VCaP (cell line): ENCODE data around the gene BCAS3.

ENCODE experiments used
- H3K27ac ChIP-seq: fragments of 450-650 bp; 2 replicates; pipeline ENCODE4 v1.5.1; 2017
- TF ChIP-seq, protein P1 (sequence below): fragments of 450-650 bp; conservative IDR thresholded peaks from 2 replicates; pipeline ENCODE4 v1.5.1; 2017; ENCODE audit warnings: mild to moderate bottlenecking, moderate library complexity

The BCAS3 gene

DNA sequence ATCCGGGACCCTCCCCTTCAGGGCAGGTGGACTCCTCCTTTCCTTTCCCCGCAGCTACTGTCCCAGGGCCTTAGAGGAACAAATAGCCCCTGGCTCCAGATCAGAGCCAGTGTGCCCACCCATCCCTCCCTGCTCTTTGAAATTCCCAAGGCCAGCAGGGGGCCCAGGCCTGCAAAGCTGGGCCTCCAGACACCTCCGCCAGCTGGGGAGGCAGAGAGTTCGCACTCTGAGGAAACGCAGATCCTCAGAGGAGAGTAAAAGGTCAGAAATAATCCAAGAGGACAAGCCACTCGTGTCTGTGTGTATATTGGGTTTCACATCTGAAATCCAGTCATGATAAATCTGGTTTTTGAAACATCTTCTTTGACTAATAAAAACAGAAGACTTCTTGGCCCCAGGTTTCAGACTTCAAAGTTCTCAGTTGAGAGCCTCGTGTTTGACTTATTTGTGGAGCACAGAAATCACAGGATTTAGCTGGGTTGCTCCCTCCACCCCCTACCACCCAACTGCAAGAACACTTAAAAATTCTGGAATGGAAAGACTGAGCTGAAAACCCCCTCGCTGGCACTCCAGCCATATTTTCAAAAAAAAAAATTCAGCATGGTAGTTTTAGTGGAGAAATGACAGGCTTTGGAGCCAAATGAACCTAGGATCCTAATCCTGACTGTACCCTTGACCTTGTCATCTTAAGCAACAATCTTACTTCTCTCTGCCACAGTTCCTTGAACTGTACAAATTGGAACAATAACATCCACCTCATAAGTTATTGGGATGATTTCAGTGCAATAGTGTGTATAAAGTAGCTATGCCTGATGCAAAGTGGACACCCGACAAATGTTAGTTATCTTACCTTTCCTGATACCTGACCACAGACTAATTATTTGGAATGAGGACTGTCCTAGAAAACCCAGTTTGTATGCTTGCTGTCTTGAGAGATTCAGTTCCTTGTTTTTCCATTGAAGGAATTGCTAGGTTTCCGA is 677.5 kb downstream of the BCAS3 start:
- TF ChIP-seq, protein P1, sequence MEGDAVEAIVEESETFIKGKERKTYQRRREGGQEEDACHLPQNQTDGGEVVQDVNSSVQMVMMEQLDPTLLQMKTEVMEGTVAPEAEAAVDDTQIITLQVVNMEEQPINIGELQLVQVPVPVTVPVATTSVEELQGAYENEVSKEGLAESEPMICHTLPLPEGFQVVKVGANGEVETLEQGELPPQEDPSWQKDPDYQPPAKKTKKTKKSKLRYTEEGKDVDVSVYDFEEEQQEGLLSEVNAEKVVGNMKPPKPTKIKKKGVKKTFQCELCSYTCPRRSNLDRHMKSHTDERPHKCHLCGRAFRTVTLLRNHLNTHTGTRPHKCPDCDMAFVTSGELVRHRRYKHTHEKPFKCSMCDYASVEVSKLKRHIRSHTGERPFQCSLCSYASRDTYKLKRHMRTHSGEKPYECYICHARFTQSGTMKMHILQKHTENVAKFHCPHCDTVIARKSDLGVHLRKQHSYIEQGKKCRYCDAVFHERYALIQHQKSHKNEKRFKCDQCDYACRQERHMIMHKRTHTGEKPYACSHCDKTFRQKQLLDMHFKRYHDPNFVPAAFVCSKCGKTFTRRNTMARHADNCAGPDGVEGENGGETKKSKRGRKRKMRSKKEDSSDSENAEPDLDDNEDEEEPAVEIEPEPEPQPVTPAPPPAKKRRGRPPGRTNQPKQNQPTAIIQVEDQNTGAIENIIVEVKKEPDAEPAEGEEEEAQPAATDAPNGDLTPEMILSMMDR, result no peak
- H3K27ac ChIP-seq, result peak overlapping the region; percentile 60; the same call in 1 of the 2 replicates

DNA sequence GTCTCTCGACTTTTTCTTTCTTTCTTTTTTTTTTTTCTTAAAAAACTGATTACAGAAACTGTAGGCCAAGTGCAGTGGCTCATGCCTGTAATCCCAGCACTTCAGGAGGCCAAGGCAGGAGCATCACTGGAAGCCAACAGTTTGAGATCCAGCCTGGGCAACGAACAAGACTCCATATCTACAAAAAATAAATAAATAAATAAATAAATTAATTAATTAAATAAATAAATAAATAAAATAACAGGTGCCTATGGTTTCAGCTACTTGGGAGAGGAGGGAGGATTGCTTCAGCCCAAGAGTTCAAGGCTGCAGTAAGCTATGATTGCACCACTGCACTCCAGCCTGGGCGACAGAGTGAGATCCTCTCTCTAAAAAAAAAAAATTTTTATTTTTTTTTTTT is 679.4 kb downstream of the BCAS3 start:
- peak overlapping the region; percentile 60 for H3K27ac ChIP-seq

DNA sequence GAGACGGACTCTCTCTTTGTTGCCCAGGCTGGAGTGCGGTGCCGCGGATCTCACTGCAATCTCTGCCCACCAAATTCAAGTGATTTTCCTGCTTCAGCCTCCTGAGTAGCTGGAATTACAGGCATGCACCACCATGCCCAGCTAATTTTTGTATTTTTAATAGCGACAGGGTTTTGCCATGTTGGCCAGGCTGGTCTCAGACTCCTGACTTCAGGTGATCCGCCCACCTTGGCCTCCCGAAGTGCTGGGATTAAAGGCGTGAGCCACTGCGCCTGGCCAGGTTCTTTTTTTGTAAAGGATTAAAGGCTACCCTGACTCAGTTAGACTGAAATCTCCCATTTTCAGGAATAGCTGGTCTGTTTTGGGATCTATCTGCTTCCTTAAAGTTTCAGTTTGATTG is 681.9 kb downstream of the BCAS3 start:
- peak overlapping the region; percentile 30; the same call in 1 of the 2 replicates for H3K27ac ChIP-seq

DNA sequence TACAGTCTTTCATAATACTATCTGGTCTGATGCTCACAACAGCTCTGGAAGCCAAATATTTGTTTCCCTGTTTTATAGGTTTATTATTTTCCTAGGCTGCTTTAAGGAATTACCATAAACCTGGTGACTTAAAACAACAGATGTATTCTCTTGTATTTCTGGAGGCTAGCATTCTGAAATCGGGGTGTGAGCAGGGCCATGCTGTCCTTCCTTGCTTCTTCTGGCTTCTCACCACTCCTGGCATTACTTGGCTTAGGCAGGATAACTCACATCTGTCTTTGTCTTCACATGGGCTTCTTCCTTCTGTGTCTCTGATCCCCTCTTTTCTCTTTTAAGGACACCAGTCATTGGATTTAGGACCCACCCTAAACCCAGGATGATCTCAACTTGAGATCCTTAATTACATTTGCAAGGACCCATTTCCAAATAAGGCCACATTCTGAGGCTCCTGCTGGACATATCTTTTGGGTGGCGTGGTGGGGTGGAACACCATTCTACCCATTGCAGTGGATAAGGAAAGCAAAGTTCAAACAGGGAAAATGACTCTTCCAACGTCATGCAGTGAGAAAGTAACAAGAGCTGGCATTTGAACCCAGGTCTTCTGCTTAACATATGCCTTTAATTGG is 682.8 kb downstream of the BCAS3 start:
- TF ChIP-seq, protein P1, result no peak
- peak overlapping the region; percentile 30; the same call in 1 of the 2 replicates for H3K27ac ChIP-seq

DNA sequence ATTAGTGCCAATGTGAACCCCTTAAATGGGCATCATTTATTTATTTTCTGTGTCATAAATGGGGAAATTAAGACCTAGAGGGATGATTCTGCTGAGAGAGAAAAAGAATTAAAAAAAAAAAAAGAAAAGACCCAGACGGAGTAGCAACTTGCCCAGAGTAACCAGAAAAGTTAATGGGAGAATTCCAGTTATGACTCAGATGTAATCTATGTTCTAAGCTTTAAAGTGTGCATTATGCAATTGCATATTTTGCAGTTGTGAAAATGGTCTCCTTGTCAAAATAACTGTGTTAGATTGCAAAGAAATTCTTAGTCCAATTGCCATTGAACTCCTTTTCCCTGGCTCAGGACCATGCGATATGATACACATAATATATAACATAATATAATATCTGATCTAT is 683.4 kb downstream of the BCAS3 start:
- no peak overlapping the region for H3K27ac ChIP-seq
- TF ChIP-seq, protein P1, result no peak

DNA sequence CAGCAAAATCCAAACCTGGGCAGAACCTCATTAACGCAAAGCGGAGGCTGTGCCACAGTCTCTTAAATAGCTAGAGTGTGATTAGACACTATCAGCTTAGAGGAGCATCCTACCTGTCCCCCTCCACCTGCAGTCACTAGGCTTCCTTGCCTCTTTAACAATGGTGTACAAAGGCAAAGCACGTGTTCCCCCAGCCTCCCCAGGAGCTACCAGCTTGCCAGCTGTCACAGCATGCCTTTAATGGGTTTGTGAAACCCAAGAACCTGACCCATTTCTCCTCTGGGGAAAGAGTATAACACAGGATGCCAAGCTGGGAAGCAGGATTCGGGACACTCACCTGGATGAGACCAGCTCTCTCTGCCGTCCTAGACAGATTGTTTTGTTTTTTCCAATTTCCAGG is 684.7 kb downstream of the BCAS3 start:
- TF ChIP-seq, protein P1, result no peak
- H3K27ac ChIP-seq, result no peak overlapping the region

DNA sequence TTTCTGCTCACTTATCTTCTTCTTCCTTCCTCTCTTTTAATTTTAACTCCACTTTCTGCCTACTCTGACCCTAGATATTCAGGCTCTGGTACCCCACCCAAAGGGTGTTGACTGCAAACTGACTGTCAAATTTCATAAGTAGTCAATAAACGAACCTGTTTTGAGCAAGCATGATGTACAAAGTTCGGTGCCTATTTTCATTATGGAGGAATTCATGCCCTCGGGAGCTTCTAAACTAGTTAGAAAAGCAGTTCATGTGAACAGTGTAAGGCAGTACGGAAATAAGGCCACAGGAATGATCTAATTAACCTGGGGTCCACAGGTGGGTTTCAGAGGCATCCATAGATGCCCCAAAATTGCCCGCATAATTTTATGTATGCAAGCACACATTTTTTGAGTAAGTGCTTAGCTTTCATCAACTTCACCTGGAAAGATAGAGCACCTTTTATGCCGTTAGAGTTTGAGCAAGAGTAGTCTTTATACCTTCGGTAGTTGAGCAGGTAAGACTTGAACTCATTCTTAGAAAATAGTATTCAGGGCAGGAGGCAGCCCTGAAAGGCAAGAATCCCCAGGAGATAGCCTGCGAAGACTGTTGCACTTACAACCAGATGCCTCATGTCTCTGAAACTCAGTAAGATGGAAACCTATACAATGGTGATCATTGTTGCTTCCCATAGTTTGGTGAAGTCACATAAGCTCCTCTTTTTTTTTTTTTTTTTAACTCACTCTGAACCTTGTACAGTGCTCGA is 685.4 kb downstream of the BCAS3 start:
- TF ChIP-seq, protein P1, result no peak
- no peak overlapping the region for H3K27ac ChIP-seq
